ENCODE results near the gene AHCYL2.

- TF ChIP-seq CTCF (IDR thresholded peaks at IDR 0.05) = no peak
- no peak for TF ChIP-seq POLR2A (IDR thresholded peaks at IDR 0.05)
Observed at GRCh38 chr7:129308047-129308446, 83.2 kb downstream of the AHCYL2 start.

Data from adrenal gland (tissue), 5 donors.